Calu3 (cell line): Measurements from ENCODE around the gene NCBP1. TPM values are rescaled to one million over a fixed set of nuclear protein-coding genes. Genes with fewer than 3 reads are reported as not detected.

Experiments used
- BruUV-seq: library from RNA; stranded (reverse); fragments of 400-500 nt; replicated peaks from 2 replicates; lab custom pipeline; 2021; lab: Mats Ljungman, UMichigan
- CTCF ChIA-PET: fragments of 300-600 bp; sonication (Branson Sonifier 250); formaldehyde crosslinking; loops from one replicate; lab custom pipeline; 2022; ENCODE audit warnings: antibody characterized with exemption; lab: Charles Lee
- DNase-seq: peaks from one replicate; pipeline ENCODE4 v3.0.0; 2022
- H3K27ac Mint-ChIP-seq: one replicate; pipeline ENCODE4 v1.8.0; 2022; ENCODE audit warnings: mixed read lengths; ENCODE audit not compliant: unreplicated experiment
- H3K27me3 Mint-ChIP-seq: one replicate; pipeline ENCODE4 v1.8.0; 2022; ENCODE audit warnings: mixed read lengths; ENCODE audit not compliant: unreplicated experiment
- H3K36me3 Mint-ChIP-seq: one replicate; pipeline ENCODE4 v1.8.0; 2022; ENCODE audit warnings: mild to moderate bottlenecking, moderate library complexity, mixed read lengths; ENCODE audit not compliant: insufficient read depth, unreplicated experiment
- H3K4me1 Mint-ChIP-seq: one replicate; pipeline ENCODE4 v1.8.0; 2022; ENCODE audit warnings: mild to moderate bottlenecking, low read depth, mixed read lengths; ENCODE audit not compliant: unreplicated experiment
- H3K4me3 Mint-ChIP-seq: one replicate; pipeline ENCODE4 v1.8.0; 2022; ENCODE audit warnings: mild to moderate bottlenecking, low read depth, moderate library complexity, mixed read lengths; ENCODE audit not compliant: unreplicated experiment
- H3K9me3 Mint-ChIP-seq: one replicate; pipeline ENCODE4 v1.8.0; 2022; ENCODE audit warnings: low read depth, mixed read lengths; ENCODE audit not compliant: unreplicated experiment
- CTCF ChIP-seq: fragments of 200-600 bp; IDR thresholded peaks from one replicate; pipeline ENCODE4 v1.8.0; 2022; ENCODE audit warnings: antibody characterized with exemption; ENCODE audit not compliant: unreplicated experiment
- intact Hi-C: fragments of 100-400 bp; cut with micrococcal nuclease; formaldehyde crosslinking; loops from one replicate; pipeline ENCODE4 v1.10.0; 2022; ENCODE audit not compliant: unreplicated experiment
- total RNA-seq: library from RNA; stranded (reverse); gene quantifications from 2 replicates; pipeline ENCODE4 v1.2.3, GENCODE V29; 2022

Gene NCBP1
- total RNA-seq, 1 experiment from 2014 or later: 32.2 TPM

- no peaks in the 10 kb centered on the region for H3K4me1 Mint-ChIP-seq
- TF ChIP-seq CTCF: no peak
Observed at GRCh38 chr9:97599314-97599846, 34.2 kb upstream of the NCBP1 start.

DNA sequence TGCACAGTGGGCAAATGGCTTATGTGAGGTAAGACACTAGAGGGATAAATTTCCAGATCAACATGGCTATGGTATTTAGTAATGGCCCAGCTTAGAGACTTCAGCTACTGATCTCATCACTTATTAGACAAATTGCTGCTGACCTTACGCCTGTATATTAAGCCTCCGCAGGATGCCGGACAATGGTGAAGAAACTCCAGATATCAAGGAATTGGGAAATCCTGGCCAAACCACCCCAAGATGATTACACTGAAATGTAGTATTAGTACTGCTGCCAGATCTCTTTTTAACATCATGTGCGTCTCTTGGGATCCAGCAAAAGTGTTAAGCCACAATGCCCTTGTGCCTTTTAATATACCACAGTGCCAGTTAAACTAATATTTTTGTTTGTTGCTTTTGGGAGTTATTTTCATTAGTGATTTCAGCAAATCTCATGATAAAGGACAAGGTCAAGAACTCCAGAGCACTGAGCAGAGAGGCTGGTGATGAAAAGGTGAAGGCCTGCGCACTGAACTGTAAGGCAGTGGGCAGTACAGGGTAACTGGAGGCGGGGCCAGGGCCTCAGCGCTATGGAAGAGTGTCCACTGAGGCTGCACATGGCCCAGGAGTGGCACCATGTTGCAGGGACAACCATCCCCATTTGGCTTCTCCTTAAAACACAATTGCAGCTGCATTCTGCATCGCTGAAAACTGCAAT is 32.9 kb upstream of the NCBP1 start:
- no peak overlapping the region for H3K27ac Mint-ChIP-seq
- TF ChIP-seq CTCF: no peak
- BruUV-seq: no TSS peak
- H3K4me3 Mint-ChIP-seq: no peak overlapping the region
- no peaks in the 10 kb centered on the region for H3K9me3 Mint-ChIP-seq
- no peak for DNase-seq
- intact Hi-C loops: no loop called here
- CTCF ChIA-PET: no interaction called here
- peaks cover 4% of the 10 kb centered on the region for H3K36me3 Mint-ChIP-seq
- H3K27me3 Mint-ChIP-seq: no peaks in the 10 kb centered on the region
- no peaks in the 10 kb centered on the region for H3K4me1 Mint-ChIP-seq

More at GRCh38 chr9:97599314-97599846, 34.2 kb upstream of the NCBP1 start:
- Mint-ChIP-seq H3K27me3 (no peaks in the 10 kb centered on the region), H3K27ac (no peak overlapping the region), H3K4me3 (no peak overlapping the region), H3K36me3 (peaks cover 4% of the 10 kb centered on the region), H3K9me3 (no peaks in the 10 kb centered on the region)
- CTCF ChIA-PET: interaction anchor here (0.7 to 2.0 kb wide), 11 partner anchors 11 to 331 kb away, joined by 3 to 20 read pairs (median 3); partner anchors contain the start of genes NCBP1, TDRD7 and TSTD2
- BruUV-seq: no TSS peak
- intact Hi-C loops: loop anchor here (5.0 to 10.0 kb wide), 3 partner anchors 97 to 185 kb away; partner anchors contain the start of genes TDRD7 and TMOD1
- no peak for DNase-seq

GRCh38 chr9:97601228-97601898 is 32.3 kb upstream of the NCBP1 start:
- no TSS peak for BruUV-seq
- no peaks in the 10 kb centered on the region for H3K9me3 Mint-ChIP-seq
- CTCF ChIA-PET: no interaction called here

DNA sequence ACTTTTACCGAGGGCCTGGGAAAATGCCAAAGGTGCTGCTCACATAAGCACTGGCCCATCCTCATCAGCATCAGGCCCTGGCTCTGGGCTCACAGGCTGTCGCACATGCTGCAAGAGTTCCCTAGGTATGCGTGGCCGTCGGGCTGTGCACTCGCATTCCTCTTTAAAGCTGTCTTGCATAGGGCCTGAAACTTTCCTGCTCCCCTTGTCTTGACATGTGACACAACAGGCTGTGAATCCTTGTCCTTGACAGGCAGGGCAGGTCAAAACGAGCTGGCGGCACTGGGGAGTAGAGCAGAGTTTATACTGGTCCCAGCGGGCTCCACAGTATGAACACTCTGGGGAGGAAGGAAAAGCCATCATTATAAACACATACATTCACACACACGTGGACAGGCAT is 31.2 kb upstream of the NCBP1 start:
- no peak for TF ChIP-seq CTCF
- no peak for DNase-seq
- CTCF ChIA-PET: no interaction called here
- no TSS peak for BruUV-seq
- Mint-ChIP-seq H3K4me1 (no peaks in the 10 kb centered on the region), H3K4me3 (no peak overlapping the region), H3K27me3 (no peaks in the 10 kb centered on the region), H3K27ac (no peak overlapping the region), H3K9me3 (no peaks in the 10 kb centered on the region), H3K36me3 (peaks cover 4% of the 10 kb centered on the region)
- intact Hi-C loops: no loop called here

More at GRCh38 chr9:97601228-97601898, 32.3 kb upstream of the NCBP1 start:
- H3K4me1 Mint-ChIP-seq: no peaks in the 10 kb centered on the region
- intact Hi-C loops: no loop called here
- DNase-seq: no peak
- no peak overlapping the region for H3K4me3 Mint-ChIP-seq
- H3K27me3 Mint-ChIP-seq: no peaks in the 10 kb centered on the region
- peaks cover 4% of the 10 kb centered on the region for H3K36me3 Mint-ChIP-seq
- H3K27ac Mint-ChIP-seq: no peak overlapping the region
- TF ChIP-seq CTCF: no peak
